ENCODE results near the gene MZT2A. TPM values are rescaled to one million over a fixed set of nuclear protein-coding genes. Genes with fewer than 3 reads are reported as not detected.
"Not testable (repeated sequence)": the region's sequence is repeated elsewhere in the genome, so short reads cannot be mapped to it uniquely, and the experiment has no call there.

Gene MZT2A
- total RNA-seq, 1 donor from 2014 or later, result 45.0 TPM

DNA sequence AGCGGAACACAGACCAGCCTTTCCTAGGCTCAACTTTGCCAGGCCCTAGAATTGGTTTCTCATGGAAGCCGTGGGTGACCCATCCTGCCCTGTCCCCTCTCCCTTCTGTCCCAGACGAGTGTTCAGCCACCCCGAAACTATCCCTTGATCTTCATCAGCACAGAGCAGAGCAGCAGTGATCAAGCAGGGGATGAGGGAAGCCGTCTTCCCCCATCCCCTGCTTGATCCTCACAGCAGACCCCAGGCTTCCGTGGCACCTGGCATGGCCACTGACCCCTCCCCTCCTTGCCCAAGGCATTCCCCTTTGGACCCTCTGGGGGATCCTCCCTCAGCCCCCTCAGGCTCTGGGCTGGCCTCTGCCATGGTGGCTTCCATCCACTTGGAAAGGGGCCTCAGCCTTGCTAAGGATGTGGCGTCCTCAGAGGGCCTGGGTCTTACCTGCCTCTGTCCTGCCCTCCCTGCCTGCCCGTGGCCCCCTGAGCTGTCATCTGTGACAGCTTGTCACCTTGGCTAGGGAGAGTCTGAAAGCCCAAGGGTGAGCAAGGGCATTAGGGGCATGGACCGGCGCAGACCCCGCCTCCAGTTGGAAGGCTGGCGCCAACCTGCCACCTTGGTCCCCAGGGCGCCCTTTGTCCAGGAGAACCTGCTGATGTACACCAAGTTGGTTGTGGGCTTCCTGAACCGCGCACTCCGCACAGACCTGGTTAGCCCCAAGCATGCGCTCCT lies 25.1 kb upstream of the MZT2A start:
- no peak overlapping the region for H3K9ac ChIP-seq

DNA sequence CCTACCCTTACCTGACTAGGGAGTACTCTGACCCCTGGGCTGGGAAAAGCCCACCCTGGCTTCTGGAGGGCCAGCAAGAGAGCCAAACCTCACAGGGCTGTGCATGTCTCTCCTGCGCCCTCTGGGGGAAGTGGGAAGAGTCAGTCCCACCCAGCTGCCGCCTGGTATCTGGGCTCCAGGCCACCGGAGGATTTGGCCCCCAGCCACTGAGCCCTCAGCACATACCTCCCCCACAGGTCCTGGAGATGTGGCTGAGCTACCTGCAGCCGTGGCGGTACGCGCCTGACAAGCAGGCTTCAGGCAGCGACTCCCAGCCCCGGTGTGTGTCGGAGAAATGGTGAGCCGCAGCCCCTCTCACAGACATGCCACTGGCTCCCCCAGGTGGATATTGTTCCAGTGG lies 24.4 kb upstream of the MZT2A start:
- not testable (repeated sequence) for H3K36me3 Mint-ChIP-seq; H3K4me2 ChIP-seq; H3K27me3 ChIP-seq; H2AFZ ChIP-seq (replicated peaks); H3K27ac ChIP-seq; H3K4me3 Mint-ChIP-seq; H3K9ac ChIP-seq; H3K9me3 ChIP-seq (ENCODE audit: low read depth); H4K20me1 ChIP-seq (ENCODE audit: low read depth); H3K27ac Mint-ChIP-seq; H3K9me3 Mint-ChIP-seq; H3K4me3 ChIP-seq; H3K4me1 Mint-ChIP-seq; H3K27me3 Mint-ChIP-seq (ENCODE audit: insufficient read depth, low read depth); H3K4me1 ChIP-seq; H3F3A ChIP-seq (ENCODE audit: low read depth); H3K36me3 ChIP-seq; H3K79me2 ChIP-seq (ENCODE audit: low read depth)
- TF ChIP-seq, protein P1, sequence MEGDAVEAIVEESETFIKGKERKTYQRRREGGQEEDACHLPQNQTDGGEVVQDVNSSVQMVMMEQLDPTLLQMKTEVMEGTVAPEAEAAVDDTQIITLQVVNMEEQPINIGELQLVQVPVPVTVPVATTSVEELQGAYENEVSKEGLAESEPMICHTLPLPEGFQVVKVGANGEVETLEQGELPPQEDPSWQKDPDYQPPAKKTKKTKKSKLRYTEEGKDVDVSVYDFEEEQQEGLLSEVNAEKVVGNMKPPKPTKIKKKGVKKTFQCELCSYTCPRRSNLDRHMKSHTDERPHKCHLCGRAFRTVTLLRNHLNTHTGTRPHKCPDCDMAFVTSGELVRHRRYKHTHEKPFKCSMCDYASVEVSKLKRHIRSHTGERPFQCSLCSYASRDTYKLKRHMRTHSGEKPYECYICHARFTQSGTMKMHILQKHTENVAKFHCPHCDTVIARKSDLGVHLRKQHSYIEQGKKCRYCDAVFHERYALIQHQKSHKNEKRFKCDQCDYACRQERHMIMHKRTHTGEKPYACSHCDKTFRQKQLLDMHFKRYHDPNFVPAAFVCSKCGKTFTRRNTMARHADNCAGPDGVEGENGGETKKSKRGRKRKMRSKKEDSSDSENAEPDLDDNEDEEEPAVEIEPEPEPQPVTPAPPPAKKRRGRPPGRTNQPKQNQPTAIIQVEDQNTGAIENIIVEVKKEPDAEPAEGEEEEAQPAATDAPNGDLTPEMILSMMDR (IDR thresholded peaks at IDR 0.05), result peak; percentile 37
- peak; percentile 34 for DNase-seq (ENCODE audit: low spot score)

More for the DNA sequence above, 25.1 kb upstream of the MZT2A start:
- Mint-ChIP-seq H3K27me3 (ENCODE audit: insufficient read depth, low read depth) (peaks cover 2% of the 10 kb centered on the region), H3K27ac (no peak overlapping the region), H3K9me3 (no peaks in the 10 kb centered on the region), H3K36me3 (peaks cover 6% of the 10 kb centered on the region), H3K4me1 (peaks cover 2% of the 10 kb centered on the region), H3K4me3 (no peak overlapping the region)
- no peaks in the 10 kb centered on the region for H3F3A ChIP-seq (ENCODE audit: low read depth)
- no peaks in the 10 kb centered on the region for H3K36me3 ChIP-seq
- H3K27me3 ChIP-seq, result no peaks in the 10 kb centered on the region
- no peak for DNase-seq (ENCODE audit: low spot score)
- no peaks in the 10 kb centered on the region for H4K20me1 ChIP-seq (ENCODE audit: low read depth)
- no peak overlapping the region for H2AFZ ChIP-seq (replicated peaks)
- H3K79me2 ChIP-seq (ENCODE audit: low read depth), result no peaks in the 10 kb centered on the region
- TF ChIP-seq EZH2phosphoT487 (IDR thresholded peaks at IDR 0.05) (no peak), EZH2 (IDR thresholded peaks at IDR 0.05) (no peak)
- TF ChIP-seq, protein P1 (IDR thresholded peaks at IDR 0.05), result no peak
- no peaks in the 10 kb centered on the region for H3K4me1 ChIP-seq
- no peak overlapping the region for H3K27ac ChIP-seq
- H3K4me2 ChIP-seq, result no peak overlapping the region
- no peak overlapping the region for H3K4me3 ChIP-seq
- no peaks in the 10 kb centered on the region for H3K9me3 ChIP-seq (ENCODE audit: low read depth)

- Mint-ChIP-seq H3K4me1 (peaks cover 5% of the 10 kb centered on the region), H3K27me3 (ENCODE audit: insufficient read depth, low read depth) (peaks cover 2% of the 10 kb centered on the region), H3K27ac (no peak overlapping the region), H3K4me3 (no peak overlapping the region), H3K9me3 (no peaks in the 10 kb centered on the region), H3K36me3 (peaks cover 4% of the 10 kb centered on the region)
- no peak for DNase-seq (ENCODE audit: low spot score)
- Histone ChIP-seq H3K4me1 (no peaks in the 10 kb centered on the region), H3K9me3 (ENCODE audit: low read depth) (no peaks in the 10 kb centered on the region), H4K20me1 (ENCODE audit: low read depth) (no peaks in the 10 kb centered on the region), H3K27ac (no peak overlapping the region), H3K9ac (no peak overlapping the region), H3F3A (ENCODE audit: low read depth) (no peaks in the 10 kb centered on the region), H3K79me2 (ENCODE audit: low read depth) (no peaks in the 10 kb centered on the region), H3K4me3 (no peak overlapping the region), H3K4me2 (no peak overlapping the region), H2AFZ (replicated peaks) (no peak overlapping the region), H3K27me3 (no peaks in the 10 kb centered on the region), H3K36me3 (no peaks in the 10 kb centered on the region)
- no peak for TF ChIP-seq EZH2phosphoT487 (IDR thresholded peaks at IDR 0.05)
- TF ChIP-seq, protein P1 (IDR thresholded peaks at IDR 0.05), result no peak
- no peak for TF ChIP-seq EZH2 (IDR thresholded peaks at IDR 0.05)
Observed at GRCh38 chr2:131516011-131516410, 23.8 kb upstream of the MZT2A start.

DNA sequence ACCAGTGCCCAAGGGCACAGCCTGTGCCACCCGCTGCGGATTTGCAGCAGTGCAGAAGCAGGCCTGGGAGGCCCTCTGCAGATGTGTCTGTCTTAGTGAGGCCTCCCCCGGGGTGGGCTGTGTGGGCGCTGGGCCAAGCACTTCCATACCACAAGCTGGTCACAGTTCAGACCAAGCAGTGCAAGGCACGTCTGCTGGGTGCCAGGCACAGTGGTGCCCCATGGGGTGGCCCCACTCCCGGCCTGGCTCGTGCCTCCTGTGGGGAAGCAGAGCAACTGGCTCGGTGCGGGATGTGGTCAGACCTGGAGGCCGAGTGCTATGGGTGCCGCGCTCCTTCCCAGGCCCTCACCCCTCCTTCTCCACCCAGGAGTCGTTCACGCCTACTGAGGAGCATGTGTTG lies 23.0 kb upstream of the MZT2A start:
- H3K27ac Mint-ChIP-seq; H3F3A ChIP-seq (ENCODE audit: low read depth); H3K27me3 ChIP-seq; H3K9me3 ChIP-seq (ENCODE audit: low read depth); H2AFZ ChIP-seq (replicated peaks); H3K4me1 Mint-ChIP-seq; H3K4me2 ChIP-seq; DNase-seq (ENCODE audit: low spot score); H3K4me3 Mint-ChIP-seq; H3K9me3 Mint-ChIP-seq; H4K20me1 ChIP-seq (ENCODE audit: low read depth); H3K79me2 ChIP-seq (ENCODE audit: low read depth); H3K4me1 ChIP-seq; H3K36me3 Mint-ChIP-seq; H3K4me3 ChIP-seq; H3K27me3 Mint-ChIP-seq (ENCODE audit: insufficient read depth, low read depth); H3K9ac ChIP-seq; H3K27ac ChIP-seq; H3K36me3 ChIP-seq: not testable (repeated sequence)

GRCh38 chr2:131514408-131515166 lies 22.4 kb upstream of the MZT2A start:
- not testable (repeated sequence) for H3K27me3 ChIP-seq; H3K4me1 ChIP-seq; H3K36me3 ChIP-seq; H3K4me3 ChIP-seq; H3K9ac ChIP-seq; H3K4me3 Mint-ChIP-seq; H3K9me3 Mint-ChIP-seq; H3F3A ChIP-seq (ENCODE audit: low read depth); H2AFZ ChIP-seq (replicated peaks); H3K4me2 ChIP-seq; DNase-seq (ENCODE audit: low spot score); H3K27ac Mint-ChIP-seq; H3K79me2 ChIP-seq (ENCODE audit: low read depth); H3K4me1 Mint-ChIP-seq; H3K9me3 ChIP-seq (ENCODE audit: low read depth); H3K27ac ChIP-seq; H3K36me3 Mint-ChIP-seq; H4K20me1 ChIP-seq (ENCODE audit: low read depth); H3K27me3 Mint-ChIP-seq (ENCODE audit: insufficient read depth, low read depth)
